ENCODE measurements around the gene GHSR.

The GHSR gene

DNA sequence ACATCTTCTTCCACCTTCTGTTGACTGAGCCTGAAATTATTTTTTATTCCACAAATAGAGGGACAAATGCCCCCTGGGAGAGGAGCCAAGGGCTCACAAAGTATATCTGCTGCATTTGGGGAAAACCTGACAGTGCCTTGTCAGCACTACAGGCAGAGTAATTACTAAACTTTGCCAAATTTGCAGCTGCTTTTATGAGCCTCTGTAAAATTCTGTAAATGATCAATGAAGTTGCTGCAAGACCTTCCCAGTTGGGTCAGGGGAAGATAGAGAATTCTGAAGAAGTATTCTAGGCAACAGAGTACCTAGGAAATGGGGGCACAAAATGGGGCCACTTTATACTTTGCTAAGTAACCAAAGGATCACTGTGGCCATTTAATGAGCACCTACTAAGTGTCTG lies 10.5 kb downstream of the GHSR start:
- FAIRE-seq, result no peak

- no peak for FAIRE-seq
Observed at GRCh38 chr3:172415323-172415722, 32.9 kb downstream of the GHSR start.

DNA sequence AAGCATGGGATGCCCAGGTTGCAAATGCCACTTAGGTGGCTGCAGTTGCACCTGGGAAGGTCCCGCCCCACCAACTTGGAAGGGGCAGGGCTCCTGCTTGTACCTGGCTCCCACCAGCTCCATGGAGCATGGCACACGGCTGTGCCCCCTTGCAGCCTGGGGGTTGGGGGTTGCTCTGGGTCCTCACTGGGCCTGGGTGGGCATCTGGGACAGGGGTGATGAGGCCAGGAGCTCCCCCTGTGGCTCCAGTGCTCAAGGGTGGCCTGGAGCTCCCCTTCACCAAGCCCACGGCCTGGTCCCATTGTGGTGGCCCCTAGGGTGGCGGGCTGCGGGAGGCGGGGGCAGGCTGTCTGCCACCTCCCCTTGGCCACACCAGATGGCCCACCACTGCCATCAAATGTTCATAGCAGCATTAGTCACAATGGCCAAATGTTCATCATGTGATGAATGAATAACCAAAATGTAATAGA lies 36.7 kb downstream of the GHSR start:
- FAIRE-seq, result no peak

DNA sequence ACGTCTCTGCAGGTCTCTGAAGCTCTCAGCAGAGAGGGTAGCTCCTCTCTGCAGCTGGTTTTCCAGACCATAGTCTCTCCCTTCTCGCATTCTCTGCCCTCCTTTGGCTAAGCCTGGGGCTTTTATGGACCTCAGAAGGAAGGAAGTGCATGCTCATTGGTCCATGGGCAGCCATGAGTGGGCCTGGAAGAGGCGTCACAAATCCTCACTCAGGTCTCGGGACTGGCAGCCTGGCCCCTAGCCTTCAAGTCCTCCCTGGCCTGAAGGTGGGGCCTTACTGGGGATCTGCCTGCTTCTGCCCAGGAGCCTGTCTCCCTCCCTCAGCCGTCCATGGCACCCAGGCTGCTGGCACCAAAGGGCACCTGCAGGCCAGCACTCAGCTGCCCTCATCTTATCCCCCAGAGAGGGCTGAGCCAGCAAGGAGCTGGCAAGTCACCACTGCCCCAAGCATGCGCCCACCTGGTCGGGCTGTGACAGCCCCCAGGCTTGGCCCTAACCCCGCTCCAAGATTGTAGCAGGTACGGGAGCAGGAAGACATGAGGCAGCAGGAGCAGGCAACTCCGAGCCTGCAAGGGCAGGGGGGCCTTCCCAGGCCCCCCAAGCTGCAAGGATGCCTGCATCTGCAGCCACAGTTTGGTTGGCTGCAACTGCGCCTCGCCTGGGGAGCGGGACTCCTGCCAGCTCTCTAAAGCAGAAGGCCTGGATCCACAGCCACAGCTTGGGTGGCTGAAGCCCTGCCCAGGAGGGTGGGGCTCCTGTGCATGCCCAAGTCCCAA lies 37.4 kb downstream of the GHSR start:
- FAIRE-seq, result no peak

DNA sequence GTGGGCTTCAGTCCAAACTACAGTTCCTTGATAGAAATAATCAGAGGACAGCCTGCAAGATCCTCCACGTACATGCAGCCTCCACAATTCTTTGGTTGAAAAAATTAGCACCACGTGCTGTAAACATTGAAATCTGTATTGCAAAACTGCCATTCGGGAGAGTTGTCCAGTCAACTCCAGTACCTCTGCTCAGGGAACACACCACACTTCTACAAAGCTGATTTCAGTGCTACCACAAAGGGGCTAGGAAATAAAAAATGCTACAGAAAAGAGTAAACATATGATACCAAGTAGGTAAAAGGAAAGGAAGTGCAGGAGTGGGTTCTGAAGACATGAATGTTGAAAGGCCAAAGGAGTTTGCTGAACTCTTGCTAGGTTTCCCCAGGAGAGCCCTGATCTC lies 40.4 kb downstream of the GHSR start:
- no peak for FAIRE-seq

GRCh38 chr3:172405914-172406313 lies 42.3 kb downstream of the GHSR start:
- no peak for FAIRE-seq

- FAIRE-seq, result no peak
Observed at GRCh38 chr3:172404237-172404962, 43.9 kb downstream of the GHSR start.

- no peak for FAIRE-seq
Observed at GRCh38 chr3:172402892-172403643, 45.2 kb downstream of the GHSR start.

GRCh38 chr3:172402090-172402489 lies 46.2 kb downstream of the GHSR start:
- FAIRE-seq, result no peak

DNA sequence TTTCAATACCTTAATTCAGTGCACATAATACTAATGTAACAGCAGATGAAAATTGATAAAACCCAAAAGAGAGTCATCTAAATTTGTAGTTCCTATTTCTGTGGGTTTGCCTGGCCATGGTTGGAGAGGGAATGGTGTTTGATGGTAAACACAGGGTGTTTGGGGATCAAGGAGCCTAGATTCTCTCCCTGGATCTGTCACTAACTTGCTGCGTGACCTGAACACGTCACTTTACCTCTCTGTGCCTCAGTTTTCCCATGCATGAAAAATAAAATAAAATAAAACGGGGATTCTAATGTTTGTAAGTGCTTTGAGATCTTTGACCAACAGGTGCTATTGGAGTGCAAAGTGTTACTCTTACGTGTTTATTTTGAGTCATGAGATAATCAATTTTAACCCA lies 49.8 kb downstream of the GHSR start:
- no peak for FAIRE-seq

DNA sequence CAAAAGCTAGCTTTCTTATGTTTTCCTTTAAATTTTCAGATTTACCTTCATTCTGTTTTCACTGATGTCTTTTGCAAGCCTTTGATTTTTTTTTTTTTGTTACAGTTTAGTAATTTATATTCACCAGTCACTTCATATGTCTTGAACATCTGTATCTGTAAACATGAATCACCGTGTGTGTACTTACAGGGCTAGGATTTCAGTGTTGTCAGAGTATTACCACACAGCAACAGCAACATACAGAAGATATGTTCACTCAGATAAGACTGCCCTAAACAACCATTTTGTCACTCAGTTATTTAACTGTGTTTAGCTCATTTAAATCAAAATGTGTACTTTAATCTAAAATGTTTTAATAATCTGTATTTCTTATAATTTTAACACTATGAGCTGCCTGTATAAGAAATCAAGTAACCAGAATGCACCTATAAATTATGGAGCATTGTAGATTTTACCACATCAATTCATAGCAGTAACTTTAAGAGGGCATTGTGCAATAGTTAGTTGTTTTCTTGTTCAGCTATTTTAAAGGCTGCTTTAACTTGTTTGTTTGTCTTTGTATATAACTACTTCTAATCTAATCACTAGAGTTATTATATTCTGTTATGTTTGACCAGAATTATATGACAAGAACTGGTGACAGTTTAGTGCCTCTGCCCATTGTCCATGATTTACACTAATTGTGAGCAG lies 50.4 kb downstream of the GHSR start:
- FAIRE-seq, result no peak

DNA sequence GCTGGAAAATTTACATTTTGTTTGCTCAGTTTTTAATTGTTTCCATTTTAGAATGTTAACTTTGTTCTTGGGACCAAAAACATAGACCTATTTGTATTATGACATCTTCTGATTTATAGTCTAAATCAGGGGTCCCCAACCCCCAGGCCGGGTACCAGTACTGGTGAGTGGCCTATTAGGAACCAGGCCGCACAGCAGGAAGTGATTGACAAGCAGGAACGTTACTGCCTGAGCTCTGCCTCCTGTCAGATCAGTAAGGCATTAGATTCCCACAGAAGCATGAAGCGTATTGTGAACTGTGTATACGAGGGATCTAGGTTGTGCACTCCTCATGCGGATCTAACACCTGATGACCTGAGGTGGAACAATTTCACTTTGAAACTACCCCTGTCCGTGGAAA lies 51.9 kb downstream of the GHSR start:
- no peak for FAIRE-seq

GRCh38 chr3:172394692-172395091 lies 53.6 kb downstream of the GHSR start:
- no peak for FAIRE-seq
